HG02973 (cell line): ENCODE results near the gene RAPGEF2.
"Not testable (repeated sequence)": the region's sequence is repeated elsewhere in the genome, so short reads cannot be mapped to it uniquely, and the experiment has no call there.

Source experiments
- ATAC-seq: cut with Tn5 transposase; IDR thresholded peaks from one replicate; pipeline ENCODE4 v1.9.1; 2021; ENCODE audit warnings: moderate library complexity; ENCODE audit not compliant: unreplicated experiment

The RAPGEF2 gene

GRCh38 chr4:159102622-159103383 lies at the start of gene RAPGEF2:
TSS of gene RAPGEF2 (plus strand) at chr4:159103079. CDS start at chr4:159104163, 1,084 bp downstream.
- peak; percentile 71 for ATAC-seq

DNA sequence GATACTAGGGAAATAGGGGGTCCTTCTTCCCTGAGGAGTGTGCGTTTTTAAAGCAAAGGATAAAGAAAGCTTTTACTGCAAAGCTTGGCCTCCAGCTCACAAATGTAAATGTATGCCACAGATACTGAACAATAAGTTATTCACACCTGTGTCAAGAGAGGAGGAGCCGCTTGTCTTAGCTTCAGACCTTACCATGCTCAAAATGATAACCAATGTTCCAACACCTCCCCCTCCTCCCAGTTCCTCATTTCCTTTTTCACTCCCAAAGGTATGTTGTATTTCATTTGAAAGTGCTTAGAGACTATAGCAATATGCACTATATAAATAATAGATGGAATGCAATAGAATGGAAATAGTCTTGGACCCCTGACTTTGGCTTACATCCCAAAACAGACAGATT lies 47.0 kb upstream of the RAPGEF2 start:
- ATAC-seq = no peak

DNA sequence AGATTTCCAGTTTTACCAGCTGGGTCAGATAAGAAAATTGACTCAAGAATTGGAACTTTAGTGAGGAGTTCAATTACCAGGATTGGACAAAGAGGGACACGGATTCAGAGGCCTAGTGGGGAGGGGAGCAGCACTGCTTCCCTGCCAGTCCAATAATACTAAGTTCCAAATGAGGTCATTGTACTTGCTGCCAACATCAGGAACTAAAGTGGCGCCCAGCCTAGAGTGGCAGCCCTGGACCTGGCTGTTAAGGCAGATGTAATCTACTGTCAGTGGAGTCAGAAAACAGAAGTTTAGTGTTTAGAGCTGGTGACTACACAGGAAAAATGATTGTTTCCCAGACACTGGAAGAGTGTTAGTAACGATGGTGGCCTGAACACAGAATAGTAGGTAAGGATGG lies 42.7 kb upstream of the RAPGEF2 start:
- no peak for ATAC-seq

DNA sequence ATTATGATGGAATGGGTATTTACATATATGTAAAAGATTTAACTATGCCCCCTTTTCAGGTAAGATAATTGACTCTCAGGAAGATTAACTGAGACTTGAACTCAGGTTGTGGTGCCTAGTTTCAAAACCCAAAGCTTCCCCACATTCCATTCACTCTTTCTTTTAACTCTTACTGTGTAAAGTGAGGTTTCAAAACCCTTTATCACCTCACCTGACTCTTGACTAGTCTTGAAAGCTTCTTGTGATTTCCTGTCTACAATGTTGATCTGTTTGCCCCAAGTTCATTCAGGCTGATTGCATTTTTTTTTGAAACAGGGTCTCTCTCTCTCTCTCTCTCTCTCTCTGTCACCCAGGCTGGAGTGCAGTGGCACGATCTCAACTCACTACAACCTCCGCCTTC lies 40.5 kb upstream of the RAPGEF2 start:
- ATAC-seq = no peak

DNA sequence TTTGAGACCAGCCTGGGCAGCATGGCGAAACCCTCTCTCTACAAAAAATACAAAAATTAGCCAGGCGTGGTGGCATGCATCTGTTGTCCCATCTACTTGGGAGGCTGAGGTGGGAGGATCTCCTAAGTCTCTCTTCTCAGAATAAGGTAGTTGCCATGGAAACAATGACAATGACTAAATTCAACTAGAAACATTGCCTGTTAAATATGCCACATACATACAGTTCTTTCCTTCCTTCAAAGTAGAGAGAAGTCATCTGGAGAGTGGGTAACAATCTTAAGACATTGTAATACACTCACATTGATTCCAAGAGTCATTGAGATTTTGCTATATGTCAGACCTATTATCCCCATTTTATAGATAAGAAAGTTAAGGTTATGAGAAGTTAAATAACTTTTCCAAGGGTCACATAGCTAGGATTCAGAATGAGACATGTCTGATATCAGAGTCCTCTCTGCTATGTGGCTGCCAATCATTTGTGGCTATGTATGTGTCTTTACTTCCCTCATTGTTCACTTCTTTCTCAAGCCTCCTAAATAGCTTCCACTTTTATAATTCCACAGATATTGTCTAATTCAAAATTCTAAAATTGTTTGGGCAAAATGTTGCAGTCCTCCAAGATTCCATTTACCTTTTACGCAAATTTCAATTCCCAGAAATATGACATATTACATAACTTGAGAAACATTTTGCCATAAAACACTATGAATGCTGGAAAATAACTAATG lies 37.2 kb upstream of the RAPGEF2 start:
- no peak for ATAC-seq

DNA sequence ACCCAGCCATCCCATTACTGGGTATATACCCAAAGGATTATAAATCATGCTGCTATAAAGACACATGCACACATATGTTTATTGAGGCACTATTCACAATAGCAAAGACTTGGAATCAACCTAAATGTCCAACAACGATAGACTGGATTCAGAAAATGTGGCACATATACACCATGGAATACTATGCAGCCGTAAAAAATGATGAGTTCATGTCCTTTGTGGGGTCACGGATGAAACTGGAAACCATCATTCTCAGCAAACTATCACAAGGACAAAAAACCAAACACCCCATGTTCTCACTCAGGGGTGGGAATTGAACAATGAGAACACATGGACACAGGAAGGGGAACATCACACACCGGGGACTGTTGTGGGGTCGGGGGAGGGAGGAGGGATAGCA lies 34.7 kb upstream of the RAPGEF2 start:
- ATAC-seq = not testable (repeated sequence)

- ATAC-seq = no peak
These were observed 33.0 kb upstream of the RAPGEF2 start for GRCh38 chr4:159069922-159070321.

DNA sequence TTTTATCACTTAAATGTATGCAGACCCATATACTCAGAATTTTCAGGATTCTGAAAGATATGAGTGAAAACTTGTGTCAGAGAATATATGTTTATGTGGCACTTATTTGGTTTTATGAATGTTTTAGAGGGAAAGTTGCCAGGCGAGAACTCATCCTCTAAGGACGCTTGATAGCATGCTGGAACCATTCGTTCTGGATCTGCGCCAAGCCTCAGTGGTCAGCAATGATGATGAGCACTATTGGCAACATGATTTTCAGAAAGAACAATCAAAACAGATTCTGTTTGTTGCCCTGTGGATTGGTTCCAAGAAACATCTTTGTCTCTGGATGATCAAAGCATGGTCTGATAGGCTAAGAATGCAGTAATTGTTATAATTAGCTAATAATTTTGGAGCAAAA lies 32.1 kb upstream of the RAPGEF2 start:
- no peak for ATAC-seq

DNA sequence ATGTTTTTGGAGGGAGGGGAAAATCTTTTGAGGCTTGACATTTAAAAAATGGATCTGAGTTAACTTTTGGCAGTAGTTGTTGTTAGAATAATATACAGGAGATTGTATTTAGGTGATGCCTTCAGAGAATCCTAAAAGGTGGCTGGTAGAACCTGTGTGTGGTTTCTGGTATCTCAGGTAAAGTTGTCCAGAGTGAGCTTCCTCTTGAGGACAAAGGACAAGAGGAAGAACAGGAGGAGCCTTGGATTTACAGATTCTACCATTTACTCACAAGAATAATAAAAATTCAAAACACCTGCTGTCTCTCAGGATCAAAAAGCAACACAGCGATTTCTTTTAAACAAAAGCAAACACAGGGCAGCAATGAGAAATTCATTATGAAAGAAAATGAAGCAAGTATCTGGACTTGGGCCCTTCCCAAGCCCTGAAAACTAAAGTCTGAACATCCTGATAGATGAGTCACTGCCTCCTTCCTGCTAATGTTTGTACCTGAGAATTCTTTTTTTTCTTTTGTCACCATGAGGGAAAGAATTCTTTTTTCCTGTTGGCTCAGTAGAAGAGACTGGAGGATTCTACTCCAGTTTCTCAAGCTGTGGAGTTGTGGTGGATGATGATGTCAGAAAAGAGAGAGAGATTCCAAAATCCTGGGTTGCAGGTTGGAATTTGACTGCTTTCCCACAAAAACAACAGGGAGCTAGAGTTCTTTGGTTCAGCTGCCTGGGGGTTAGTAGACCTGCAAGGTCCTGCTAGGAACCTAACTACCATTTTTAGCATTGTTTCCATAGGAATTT lies 31.5 kb upstream of the RAPGEF2 start:
- ATAC-seq = no peak

GRCh38 chr4:159071969-159072765 lies 30.7 kb upstream of the RAPGEF2 start:
- ATAC-seq = no peak

GRCh38 chr4:159075531-159075932 lies 27.3 kb upstream of the RAPGEF2 start:
- no peak for ATAC-seq

- not testable (repeated sequence) for ATAC-seq
These were observed 25.9 kb upstream of the RAPGEF2 start for GRCh38 chr4:159077018-159077417.

DNA sequence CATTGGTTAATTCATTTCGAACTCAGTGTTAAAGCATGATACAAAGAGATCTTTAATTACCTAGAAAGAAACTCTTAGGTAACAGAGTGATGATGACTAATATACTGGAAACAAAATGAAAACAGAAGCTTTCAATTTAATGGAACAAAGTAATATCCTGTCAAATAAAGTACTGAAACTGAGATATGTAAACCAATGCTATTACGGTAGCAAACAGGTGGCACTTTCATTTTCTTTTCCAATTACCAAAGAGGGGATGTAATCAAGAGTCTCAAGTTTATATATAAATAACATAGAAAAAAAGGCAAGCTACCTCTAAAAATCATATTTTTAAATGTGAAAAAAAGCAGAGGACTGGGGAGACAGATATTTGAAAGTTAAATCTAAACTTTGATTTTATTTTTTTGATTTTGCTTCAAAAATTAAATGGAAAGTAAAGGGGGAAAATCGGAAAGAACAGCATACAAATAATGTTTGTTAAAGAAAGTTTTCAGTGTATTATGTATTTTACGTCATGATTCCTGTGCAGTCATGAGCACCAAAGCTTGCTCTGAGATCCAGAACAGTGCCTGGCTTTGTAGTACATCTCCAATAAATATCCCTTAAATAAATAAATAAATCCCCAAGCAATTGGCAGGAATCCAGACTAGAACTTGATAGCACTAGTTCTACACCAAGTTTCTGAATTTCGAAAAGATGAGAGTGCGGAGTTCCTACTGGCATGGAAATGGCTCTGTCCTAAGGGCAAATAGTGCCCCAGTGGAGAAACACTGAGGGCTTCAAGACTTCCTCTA lies 25.0 kb upstream of the RAPGEF2 start:
- ATAC-seq = peak; percentile 95

DNA sequence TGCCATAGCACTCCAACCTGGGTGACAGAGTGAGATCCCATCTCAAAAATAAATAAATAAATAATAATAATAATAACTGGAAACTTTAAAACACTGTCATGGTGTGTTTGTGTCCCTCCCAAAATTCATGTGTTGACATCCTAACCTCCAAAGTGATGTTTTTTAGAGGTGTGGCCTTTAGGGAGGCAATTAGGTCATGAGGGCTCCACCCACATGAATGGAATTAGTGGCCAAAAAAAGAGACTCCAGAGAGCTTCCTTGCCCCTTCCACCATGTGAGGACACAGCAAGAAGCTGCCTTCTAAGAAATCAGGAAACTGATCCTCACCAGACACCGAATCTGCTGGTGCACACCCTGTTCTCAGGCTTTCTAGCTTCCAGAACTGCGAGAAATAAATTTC lies 23.8 kb upstream of the RAPGEF2 start:
- no peak for ATAC-seq

DNA sequence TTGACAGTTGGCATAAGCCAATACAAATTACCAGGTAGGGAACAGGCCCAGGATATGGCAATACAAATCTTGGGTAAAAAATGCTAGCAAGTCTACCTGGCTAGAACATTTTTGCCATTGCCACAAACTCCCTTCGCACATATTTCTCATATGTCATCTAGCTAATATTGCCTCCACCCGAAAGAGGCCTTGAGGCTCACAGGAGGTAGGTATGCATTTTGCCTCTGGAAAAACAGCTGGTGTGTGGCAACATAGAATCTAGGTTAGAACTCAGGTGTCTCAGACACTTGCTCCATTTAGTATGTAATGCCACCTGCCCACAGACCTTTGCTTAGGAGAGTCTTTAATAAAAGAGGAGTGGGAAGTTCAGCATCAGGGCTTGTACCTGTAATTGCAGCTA lies 16.3 kb upstream of the RAPGEF2 start:
- no peak for ATAC-seq

DNA sequence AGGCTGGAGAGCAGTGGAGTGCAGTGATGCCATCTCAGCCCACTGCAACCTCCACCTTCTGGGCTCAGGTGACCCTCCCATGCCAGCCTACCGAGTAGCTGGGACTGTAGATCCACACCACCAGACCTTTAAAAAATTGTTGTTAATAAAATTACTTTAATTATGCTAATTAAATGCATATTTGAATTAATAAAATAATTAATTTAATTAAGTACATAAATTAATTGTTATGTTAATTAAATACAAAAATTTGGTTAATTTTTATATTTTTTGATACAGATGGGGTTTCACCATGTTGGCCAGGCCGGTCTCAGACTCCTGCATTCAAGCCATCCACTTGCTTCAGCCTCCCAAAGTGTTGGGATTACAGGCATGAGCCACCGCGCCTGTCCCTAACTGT lies 12.6 kb upstream of the RAPGEF2 start:
- no peak for ATAC-seq

DNA sequence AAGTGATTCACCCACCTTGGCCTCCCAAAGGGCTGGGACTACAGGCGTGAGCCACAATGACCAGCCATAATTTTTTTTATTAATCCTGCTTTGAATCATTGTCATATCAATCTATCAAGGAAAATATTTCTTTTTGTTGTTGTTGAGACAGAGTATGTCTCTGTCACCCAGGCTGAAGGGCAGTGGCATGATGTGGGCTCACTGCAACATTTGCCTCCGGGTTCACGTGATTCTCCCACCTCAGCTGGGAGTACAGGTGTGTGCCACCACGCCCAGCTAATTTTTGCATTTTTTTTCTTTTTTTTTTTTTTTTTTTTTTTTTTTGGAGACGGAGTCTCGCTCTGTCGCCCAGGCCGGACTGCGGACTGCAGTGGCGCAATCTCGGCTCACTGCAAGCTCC lies 8.7 kb upstream of the RAPGEF2 start:
- ATAC-seq = not testable (repeated sequence)

- ATAC-seq = no peak
These were observed 6.4 kb upstream of the RAPGEF2 start for GRCh38 chr4:159096434-159096833.

- no peak for ATAC-seq
These were observed 5.7 kb upstream of the RAPGEF2 start for GRCh38 chr4:159097144-159097543.

GRCh38 chr4:159097785-159098184 lies 5.1 kb upstream of the RAPGEF2 start:
- no peak for ATAC-seq
